GM12801 (cell line): ENCODE data around the gene ZFYVE28.

Experiments used
- CTCF ChIP-seq: IDR thresholded peaks from one replicate; pipeline ENCODE4 v1.5.1; 2011; ENCODE audit warnings: control low read depth; ENCODE audit not compliant: insufficient read length; ENCODE audit errors: extremely low read depth

Gene ZFYVE28

DNA sequence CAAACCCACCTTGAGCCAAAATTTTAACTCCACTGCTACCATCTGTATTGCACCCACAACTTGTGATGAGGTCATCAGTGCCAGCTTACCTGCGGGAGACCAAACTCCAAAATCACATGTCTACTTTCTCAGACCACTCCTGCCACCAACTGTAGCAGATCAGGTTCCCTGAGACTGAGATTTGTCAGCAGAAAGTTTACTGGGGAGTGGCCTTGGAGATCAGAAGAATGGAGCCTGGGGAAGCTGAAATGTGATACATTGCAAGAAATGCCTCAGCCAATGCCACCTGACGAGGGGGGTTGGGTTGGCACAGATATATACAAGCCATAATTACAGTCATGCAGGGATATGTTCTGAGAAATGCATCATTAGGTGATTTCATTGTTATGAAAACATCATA lies 195.6 kb downstream of the ZFYVE28 start:
- no peak for TF ChIP-seq CTCF

DNA sequence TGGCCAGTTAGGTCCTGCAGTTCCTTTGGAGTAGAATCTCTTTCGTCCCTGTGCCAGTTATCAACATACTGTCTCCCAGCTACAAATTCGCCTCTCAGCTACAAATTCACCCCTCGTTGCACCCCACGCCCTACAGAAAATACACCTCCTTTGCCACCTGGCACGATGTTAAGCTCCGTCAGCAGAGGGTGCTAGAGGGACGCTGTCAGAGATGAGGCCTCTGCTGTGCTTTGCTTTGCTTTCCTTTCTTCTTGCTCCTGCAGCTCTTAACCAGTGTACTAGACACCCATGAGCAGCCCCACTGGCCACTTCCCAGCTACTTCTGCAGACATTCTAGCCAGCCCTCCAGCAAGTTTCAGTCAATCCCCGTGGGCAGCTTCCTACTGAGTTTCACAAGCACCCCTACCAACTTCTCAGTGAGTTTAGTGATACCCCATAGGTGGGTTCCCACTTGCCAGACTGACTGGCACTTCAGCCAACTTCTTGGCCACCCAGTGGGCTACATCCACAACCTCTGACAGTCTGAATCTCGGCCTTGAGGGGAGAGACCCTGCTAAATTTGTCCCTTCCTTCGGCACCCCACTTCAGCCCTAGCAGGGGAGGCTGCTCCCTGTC lies 198.3 kb downstream of the ZFYVE28 start:
- TF ChIP-seq CTCF: peak; percentile 82
